Pancreas (tissue), 10 donors: ENCODE data around the gene HRG. TPM values are rescaled to one million over a fixed set of nuclear protein-coding genes. Genes with fewer than 3 reads are reported as not detected.
"Not testable (repeated sequence)": the region's sequence is repeated elsewhere in the genome, so short reads cannot be mapped to it uniquely, and the experiment has no call there.

ENCODE experiments used
- ATAC-seq, 4 donors: fragments of 200-7000 bp; cut with Tn5 transposase; one replicate each; pipeline versions ENCODE4 v1.8.0 to v1.9.1; 2020; ENCODE audit warnings: mild to moderate bottlenecking in 4 of 4, moderate library complexity in 4 of 4
- DNase-seq, 6 donors: peaks; one replicate each; pipeline ENCODE4 v3.0.0-alpha.2; 2020
- FAIRE-seq: peaks from 2 replicates; lab custom pipeline; 2012; peaks lifted over from hg19 to GRCh38; lab: Jason Lieb, UNC
- H3K27ac ChIP-seq, 4 donors: fragments of 200-600 bp; sonication (generic); 1 replicate in 3 of 4; 2 replicates in 1 of 4; pipeline versions ENCODE4 v1.5.0 to v1.8.0; 2020
- H3K27me3 ChIP-seq, 4 donors: fragments of 200-600 bp; one replicate each; pipeline ENCODE4 v1.8.0; 2021
- H3K36me3 ChIP-seq, 3 donors: fragments of 200-600 bp; sonication (generic) in 1 of 3; one replicate each; pipeline versions ENCODE4 v1.5.0 to v1.8.0; 2020 to 2021
- H3K4me1 ChIP-seq, 3 donors: fragments of 200-600 bp; one replicate each; pipeline ENCODE4 v1.8.0; 2021
- H3K4me3 ChIP-seq, 4 donors: fragments of 200-600 bp; sonication (generic) in 2 of 4; one replicate each; pipeline versions ENCODE4 v1.5.0 to v1.8.0; 2020 to 2021
- H3K9me3 ChIP-seq, 4 donors: fragments of 200-600 bp; one replicate each; pipeline ENCODE4 v1.8.0; 2021
- WGBS, 2 donors: extraction: QIAGEN DNeasy Blood & Tissue Kit; methylation state at CpG; one replicate each; pipeline ENCODE4 v1.1.7; 2013; 5-methylcytosine and 5-hydroxymethylcytosine counted together
- intact Hi-C, 3 donors: fragments of 100-400 bp; cut with DNase I; formaldehyde crosslinking; loops; one replicate each; pipeline versions ENCODE4 v1.11.1 to v1.14.2; 2022
- polyA plus RNA-seq, 2 donors: library from polyadenylated mRNA; stranded (reverse); fragments of 200-250 nt; gene quantifications; one replicate each; pipeline ENCODE4 v1.2.3, GENCODE V29; 2013
- total RNA-seq, 6 donors: library from RNA; stranded (reverse); fragmentation: NEBNext Ultra II Directional in 4 of 6; extraction: Animal tissue kit (Norgen Biotek cat#: 25700) in 4 of 6; gene quantifications; one replicate each; pipeline versions ENCODE4 v1.2.1 to v1.2.4, GENCODE V29; 2021 to 2023
- TF ChIP-seq, protein P1 (sequence below), 4 donors: fragments of 200-600 bp; sonication (generic) in 3 of 4; IDR thresholded peaks; one replicate each; pipeline versions ENCODE4 v1.5.0 to v1.8.0; 2021; ENCODE audit warnings: antibody characterized with exemption in 4 of 4
- donor health status: healthy with polysubstance abuse.
- donor health status: DM: no; HTN: no; CAD: no; lungs with moderate emphysema.
- donor health status: DM: no; HTN: no; CAD: no.
- donor health status: control.
- donor health status: control.
- donor health status: Bipolar disorder and iron deficiency.
- donor health status: DM: yes; HTN: yes; CAD: no.
- donor health status: DM: no; HTN: no; CAD: no.
- donor health status: DM: no; HTN: no; CAD: no.
- donor health status: DM: yes; HTN: yes; CAD: no.

Gene HRG
- total and polyA plus RNA-seq, 8 donors, result 0.16 TPM; not detected in 7

DNA sequence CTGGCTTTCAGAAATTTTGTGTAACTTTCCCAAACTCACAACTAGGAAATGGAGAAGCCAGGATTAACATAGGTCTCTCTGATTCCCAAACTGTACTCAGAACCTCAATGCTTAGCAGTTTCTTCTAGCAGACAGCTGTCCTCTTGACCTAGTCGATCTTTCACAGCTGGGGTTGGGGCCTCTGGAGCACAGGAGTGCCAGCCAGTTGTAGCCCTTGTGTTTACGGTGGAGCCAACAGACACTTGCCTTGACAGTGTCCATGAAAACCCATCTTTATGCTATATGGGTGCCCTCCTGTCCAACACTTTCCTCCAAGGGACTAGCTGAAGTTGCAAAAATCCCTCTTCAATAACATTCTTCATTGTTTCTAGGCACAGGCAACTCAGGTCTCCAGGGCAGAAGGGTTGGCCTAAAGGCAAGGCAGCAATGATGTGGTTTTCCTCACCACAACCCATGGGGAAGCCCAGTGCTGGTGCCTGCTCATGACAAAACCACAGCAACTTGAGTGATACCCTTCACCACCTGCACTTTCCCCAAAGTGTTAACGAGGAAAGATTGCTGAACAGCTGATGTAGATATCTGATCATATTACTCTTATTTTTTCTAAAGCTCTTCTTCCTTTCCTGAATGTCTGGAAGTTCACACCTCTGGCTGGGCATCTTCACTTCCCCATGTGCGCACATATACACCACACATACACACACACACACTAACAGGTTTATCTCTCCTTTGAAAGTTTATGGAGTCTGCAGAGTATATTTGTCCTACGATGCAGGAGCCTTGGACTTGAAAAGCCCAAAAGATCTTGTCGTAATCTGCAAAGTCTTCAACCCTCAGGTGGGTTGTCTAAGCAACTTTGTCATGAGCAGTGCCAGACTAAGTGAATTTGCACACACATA, 40.3 kb downstream of the HRG start:
- intact Hi-C loops, result no loop called here
- Histone ChIP-seq H3K9me3 (no peaks in the 10 kb centered on the region), H3K4me3 (no peak overlapping the region), H3K4me1 (no peaks in the 10 kb centered on the region), H3K36me3 (no peaks in the 10 kb centered on the region), H3K27ac (no peak overlapping the region), H3K27me3 (no peaks in the 10 kb centered on the region)
- WGBS, 2 donors, result 68 to 75% methylated on average over 6 of the region's 6 CpGs
- ATAC-seq (no peak), FAIRE-seq (no peak), DNase-seq (no peak)
- TF ChIP-seq, protein P1, sequence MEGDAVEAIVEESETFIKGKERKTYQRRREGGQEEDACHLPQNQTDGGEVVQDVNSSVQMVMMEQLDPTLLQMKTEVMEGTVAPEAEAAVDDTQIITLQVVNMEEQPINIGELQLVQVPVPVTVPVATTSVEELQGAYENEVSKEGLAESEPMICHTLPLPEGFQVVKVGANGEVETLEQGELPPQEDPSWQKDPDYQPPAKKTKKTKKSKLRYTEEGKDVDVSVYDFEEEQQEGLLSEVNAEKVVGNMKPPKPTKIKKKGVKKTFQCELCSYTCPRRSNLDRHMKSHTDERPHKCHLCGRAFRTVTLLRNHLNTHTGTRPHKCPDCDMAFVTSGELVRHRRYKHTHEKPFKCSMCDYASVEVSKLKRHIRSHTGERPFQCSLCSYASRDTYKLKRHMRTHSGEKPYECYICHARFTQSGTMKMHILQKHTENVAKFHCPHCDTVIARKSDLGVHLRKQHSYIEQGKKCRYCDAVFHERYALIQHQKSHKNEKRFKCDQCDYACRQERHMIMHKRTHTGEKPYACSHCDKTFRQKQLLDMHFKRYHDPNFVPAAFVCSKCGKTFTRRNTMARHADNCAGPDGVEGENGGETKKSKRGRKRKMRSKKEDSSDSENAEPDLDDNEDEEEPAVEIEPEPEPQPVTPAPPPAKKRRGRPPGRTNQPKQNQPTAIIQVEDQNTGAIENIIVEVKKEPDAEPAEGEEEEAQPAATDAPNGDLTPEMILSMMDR (IDR thresholded peaks at IDR 0.05), result no peak

DNA sequence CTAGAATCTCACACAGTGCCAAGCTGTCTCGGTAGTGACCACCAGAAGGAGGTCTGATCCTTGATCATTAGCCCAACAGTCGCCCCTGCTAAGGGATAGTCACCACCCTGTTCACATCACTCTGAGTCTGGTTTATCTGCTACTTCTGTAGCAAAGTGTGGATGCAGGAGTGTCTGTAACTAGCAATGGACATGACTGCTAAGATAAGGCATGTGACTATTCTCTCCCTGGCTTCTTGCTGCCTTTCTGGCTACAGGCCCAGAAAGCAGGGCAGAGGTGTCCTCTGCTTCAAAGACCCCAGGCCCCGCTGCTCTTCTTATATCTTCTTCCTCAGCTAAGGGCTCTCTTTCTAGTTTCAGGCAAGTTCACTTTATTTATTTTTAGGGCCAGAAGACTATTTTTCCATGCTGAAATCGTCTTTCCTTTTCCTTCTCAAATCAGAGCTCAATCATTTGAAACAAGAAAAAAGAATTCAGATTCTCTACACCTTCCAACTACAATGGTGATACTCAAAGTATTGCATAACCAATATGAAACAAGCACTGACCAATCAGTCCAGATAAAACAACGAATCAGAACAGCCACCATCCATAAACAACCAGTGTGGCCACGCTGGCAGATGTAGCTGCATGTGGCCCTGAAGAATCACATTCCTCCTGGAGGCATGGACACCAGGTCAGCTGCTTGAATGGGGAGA, 43.3 kb downstream of the HRG start:
- intact Hi-C loops, result no loop called here
- no peaks in the 10 kb centered on the region for H3K36me3 ChIP-seq
- WGBS, 2 donors, result 64 to 67% methylated on average over 6 of the region's 6 CpGs
- TF ChIP-seq, protein P1 (IDR thresholded peaks at IDR 0.05), result no peak
- DNase-seq (no peak), ATAC-seq (no peak), FAIRE-seq (no peak)
- no peak overlapping the region for H3K4me3 ChIP-seq
- no peaks in the 10 kb centered on the region for H3K4me1 ChIP-seq
- no peaks in the 10 kb centered on the region for H3K27me3 ChIP-seq
- H3K27ac ChIP-seq, result no peak overlapping the region
- no peaks in the 10 kb centered on the region for H3K9me3 ChIP-seq

DNA sequence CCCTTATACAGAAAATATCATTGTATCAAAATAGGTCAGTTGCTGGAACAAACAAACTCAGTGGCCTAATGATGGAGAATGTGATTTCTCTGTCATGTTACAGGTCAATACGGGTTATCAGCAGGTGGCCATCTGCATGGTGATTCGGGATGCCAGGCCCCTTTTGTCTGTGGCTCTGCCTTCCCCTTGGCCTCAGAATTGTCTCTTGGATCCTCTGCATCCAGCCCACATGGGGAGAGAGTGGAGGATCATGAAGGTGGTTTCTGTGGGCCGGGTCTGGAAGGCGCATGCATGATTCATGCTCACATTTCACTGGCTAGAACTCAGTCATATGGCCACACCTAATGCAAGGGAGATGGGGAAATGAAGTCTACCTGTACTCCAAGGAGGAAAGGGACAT, 44.9 kb downstream of the HRG start:
- H3K27me3 ChIP-seq, ATAC-seq, H3K4me1 ChIP-seq, H3K36me3 ChIP-seq, H3K4me3 ChIP-seq, H3K9me3 ChIP-seq, DNase-seq, FAIRE-seq, intact Hi-C loops, H3K27ac ChIP-seq: not testable (repeated sequence)
- 69 to 80% methylated on average over 4 of the region's 4 CpGs for WGBS, 2 donors

DNA sequence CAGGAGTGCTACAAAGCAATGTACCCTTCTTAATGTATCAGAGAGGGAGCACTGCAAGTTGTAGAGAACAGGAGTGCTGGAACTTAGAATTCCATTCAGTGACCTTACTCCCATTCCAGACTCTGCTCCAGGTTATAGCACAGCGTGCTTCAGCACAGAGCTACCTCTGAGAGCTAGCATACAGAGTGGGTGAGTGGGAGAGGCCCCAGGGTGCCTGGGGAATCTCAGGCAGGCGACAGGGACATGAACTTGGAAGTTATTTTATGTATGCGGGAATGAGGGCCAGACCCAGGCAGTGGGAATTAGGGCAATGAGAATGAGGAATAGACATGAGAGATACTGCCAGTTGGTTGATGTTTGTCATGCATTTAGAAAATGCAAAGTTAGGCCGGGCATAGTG, 47.7 kb downstream of the HRG start:
- no peaks in the 10 kb centered on the region for H3K36me3 ChIP-seq
- no peaks in the 10 kb centered on the region for H3K27me3 ChIP-seq
- H3K4me3 ChIP-seq, result no peak overlapping the region
- 72 to 74% methylated on average over 4 of the region's 4 CpGs for WGBS, 2 donors
- no peak overlapping the region for H3K27ac ChIP-seq
- no peaks in the 10 kb centered on the region for H3K9me3 ChIP-seq
- TF ChIP-seq, protein P1 (IDR thresholded peaks at IDR 0.05), result no peak
- ATAC-seq (no peak), FAIRE-seq (no peak), DNase-seq (no peak)
- H3K4me1 ChIP-seq, result no peaks in the 10 kb centered on the region
- intact Hi-C loops, result no loop called here

DNA sequence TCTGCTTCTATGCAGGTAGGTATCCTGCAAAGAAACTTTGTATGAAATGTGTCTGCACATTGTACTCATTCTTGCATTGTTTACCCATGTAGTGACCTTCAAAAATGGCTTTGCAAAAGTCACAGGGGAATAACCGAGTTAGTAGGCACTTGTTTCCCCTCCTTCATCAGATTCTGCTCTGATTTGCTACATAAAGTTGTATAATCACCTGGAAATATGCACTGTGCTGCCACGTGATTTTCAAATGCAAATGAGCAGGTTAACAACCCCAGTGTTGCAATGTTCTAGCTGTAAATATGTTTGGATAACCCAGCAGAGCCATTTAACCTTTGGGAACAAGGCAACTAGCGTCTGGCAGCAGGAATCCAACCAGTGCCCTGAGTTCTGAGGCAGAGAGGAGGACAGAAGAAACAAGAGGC, 51.2 kb downstream of the HRG start, which contains the start of gene KNG1:
TSS of gene KNG1 (plus strand) at position 321 of the 419 bp plus-strand sequence. CDS start 184 bp downstream, outside the sequence.
- intact Hi-C loops, result no loop called here
- Histone ChIP-seq H3K4me3 (no peak within 1 kb of the TSS), H3K27ac (no peak within 1 kb of the TSS), H3K9me3 (no peaks in the 10 kb centered on the region), H3K36me3 (no peaks in the 10 kb centered on the region), H3K27me3 (no peaks in the 10 kb centered on the region), H3K4me1 (no peaks in the 10 kb centered on the region)
- no peak for ATAC-seq
- TF ChIP-seq, protein P1 (IDR thresholded peaks at IDR 0.05), result no peak
- FAIRE-seq, result no peak
- WGBS, 2 donors, result 34 to 41% methylated on average over 3 of the region's 3 CpGs
- no peak for DNase-seq
